8988T (cell line): ENCODE measurements around the gene PRKAR2A.
A peak's percentile ranks its signal among the peaks of the same experiment; 100 is the strongest.
"Not testable (repeated sequence)": the region's sequence is repeated elsewhere in the genome, so short reads cannot be mapped to it uniquely, and the experiment has no call there.

ENCODE experiments used
- DNase-seq: peaks from one replicate; pipeline ENCODE4 v3.0.0; 2011

PRKAR2A gene

DNA sequence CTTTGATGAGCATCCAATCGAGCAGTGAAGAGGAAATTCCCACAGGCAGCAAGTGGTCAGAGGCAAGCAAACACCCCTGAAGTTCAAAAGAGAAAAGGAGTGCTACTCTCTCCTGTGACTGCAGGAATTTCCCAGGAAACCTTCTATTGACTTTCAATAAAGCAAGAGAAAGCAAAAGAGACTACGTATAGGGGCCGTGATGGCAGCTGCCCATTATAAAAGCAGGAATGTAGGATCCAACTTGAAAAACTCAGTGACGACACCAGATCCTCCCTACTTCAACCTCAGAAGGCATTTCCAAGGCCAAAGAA is 77.5 kb downstream of the PRKAR2A start:
- DNase-seq: no peak

DNA sequence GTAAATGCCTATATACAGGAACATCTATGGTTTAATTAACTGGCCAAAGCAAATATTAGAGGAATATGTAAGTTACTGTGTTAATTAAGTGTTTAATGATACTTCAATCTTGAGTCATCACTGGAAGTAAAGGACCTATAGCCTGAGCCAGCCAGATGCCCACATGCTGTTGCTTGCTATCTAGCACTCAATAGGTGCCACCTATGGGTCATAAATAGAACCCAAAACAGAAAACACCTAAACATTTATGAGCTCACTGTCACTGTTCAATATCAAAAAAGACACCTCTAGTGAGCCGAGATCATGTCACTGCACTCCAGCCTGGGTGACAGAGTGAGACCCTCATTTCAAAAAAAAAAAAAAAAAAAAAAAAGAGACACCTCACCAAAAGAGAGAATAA is 82.3 kb downstream of the PRKAR2A start:
- no peak for DNase-seq

DNA sequence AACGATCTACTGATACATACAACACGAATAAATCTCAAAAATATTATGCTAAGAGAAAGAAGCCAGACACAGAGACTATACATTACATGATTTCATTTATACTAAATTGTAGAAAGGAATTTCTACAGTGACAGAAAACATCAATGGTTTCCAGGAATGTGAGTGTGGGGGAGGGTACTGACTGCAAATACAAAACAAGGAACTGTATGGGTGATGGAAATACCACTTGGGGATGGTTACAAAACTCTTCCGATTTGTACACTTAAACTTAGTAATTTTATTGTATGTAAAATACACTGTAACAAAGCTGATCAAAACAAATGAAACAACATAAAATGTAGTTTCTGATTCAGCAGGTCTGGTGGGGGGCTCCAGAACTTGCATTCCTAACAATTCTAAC is 84.9 kb downstream of the PRKAR2A start:
- DNase-seq: no peak

GRCh38 chr3:48759991-48760540 is 87.6 kb downstream of the PRKAR2A start:
- DNase-seq: not testable (repeated sequence)

DNA sequence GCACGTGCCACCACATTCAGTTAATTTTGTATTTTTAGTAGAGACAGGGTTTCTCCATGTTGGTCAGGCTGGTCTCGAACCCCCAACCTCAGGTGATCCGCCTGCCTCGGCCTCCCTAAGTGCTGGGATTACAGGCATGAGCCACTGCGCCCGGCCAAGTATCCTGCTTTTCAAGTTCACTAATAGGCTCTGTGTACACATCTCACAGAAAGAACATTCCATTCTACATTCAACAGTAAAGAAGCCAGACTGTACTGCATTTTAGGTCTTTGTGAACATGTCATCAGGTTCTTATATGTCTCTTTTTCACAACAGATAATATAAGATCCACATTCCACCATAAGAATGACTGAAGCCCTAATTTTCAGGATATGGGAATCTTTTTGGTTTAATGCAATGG is 88.1 kb downstream of the PRKAR2A start:
- DNase-seq: not testable (repeated sequence)

DNA sequence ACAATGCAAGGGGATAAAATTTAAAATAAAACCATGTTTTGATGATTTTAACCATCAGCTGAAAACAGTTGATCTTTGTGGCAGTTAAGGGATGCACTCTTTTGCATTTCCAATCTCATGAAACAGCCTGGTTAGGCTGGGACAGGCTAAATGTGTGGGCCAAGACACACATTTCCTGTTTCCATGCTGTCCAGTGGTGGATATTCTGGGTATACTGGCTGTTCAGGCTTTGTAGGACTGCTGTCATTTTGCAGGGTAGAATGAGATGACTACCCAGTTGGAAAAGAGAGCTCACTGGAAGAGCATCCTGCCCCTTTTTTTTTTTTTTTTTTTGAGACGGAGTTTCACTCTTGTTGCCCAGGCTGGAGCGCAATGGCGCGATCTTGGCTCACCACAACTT is 88.6 kb downstream of the PRKAR2A start:
- no peak for DNase-seq

DNA sequence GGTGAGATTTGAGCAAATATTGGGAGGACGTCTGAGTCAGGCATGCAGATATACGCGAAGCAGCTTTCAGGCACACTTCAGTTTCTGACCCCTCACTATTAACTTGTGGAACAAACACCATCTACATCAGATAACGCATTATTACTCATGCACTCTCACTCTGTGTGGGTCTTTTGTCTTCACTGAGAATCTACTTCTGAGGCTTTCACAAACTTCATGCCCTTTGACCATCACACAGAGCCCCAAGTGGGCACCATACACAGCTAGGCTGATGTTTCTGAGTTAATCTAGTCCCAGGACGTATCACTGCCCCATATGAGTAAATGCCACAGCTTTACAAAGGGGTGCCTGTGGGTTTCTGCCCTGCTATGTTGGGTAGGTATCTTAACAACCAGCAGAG is 91.0 kb downstream of the PRKAR2A start:
- no peak for DNase-seq

DNA sequence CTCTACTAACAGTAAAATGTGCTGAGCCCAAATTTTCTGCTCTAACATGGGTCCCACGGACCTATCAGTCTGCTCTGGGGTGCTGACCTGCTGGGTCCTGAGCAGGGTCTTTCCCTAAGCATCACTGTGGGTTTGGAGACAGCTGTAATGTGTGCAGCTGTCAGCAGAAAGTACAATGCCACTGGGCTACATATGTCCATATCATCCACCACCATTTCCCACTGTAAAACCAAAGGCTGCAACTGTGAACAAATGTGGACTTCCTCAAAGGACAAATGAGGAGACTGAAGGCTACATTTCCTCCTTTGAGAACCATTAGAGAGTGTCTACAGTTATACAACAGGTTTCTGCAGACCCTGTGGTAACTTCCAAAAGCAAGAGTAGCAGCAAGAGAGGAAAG is 96.8 kb downstream of the PRKAR2A start:
- DNase-seq: no peak

DNA sequence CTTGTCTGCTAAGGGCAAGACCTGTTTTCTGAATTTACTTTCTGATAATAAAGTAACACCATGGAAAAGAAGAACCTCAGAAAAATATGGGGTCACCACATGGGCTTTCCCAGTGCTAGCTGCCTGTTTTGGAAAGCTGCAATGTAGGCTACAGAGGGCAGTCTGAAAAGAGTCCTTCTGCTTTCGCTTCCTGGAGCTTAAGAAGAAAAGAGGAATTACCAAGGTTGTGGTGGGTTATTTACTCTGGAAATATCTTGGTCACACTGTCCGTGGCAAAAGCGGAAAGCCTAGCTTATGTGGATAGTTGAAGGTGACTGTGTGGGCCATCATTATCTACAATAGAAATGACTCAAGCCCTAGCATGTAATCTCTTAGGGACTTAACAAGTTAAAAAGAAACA is 98.9 kb downstream of the PRKAR2A start:
- no peak for DNase-seq

DNA sequence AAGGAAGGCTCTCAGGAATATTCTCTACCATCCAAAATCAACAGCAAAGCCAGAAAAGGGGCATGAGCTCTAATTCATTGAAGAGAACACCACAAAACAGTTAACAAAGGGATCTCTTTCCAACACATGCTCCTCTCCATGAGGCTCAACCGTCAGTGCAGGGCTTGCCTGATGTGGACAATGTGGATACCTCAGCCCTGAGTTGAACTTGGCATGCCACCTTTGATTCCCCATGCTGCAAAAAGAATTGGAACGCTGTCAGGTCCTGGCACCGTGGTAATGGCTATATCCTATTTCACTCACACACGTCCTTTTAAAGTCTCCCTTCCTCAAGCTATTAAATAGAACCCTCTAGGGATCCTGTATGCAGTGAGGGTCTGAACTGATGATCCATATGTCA is 100.0 kb downstream of the PRKAR2A start:
- no peak for DNase-seq

GRCh38 chr3:48747015-48747615 is 100.6 kb downstream of the PRKAR2A start:
- DNase-seq: no peak

GRCh38 chr3:48743773-48744172 is 103.9 kb downstream of the PRKAR2A start:
- DNase-seq: no peak

DNA sequence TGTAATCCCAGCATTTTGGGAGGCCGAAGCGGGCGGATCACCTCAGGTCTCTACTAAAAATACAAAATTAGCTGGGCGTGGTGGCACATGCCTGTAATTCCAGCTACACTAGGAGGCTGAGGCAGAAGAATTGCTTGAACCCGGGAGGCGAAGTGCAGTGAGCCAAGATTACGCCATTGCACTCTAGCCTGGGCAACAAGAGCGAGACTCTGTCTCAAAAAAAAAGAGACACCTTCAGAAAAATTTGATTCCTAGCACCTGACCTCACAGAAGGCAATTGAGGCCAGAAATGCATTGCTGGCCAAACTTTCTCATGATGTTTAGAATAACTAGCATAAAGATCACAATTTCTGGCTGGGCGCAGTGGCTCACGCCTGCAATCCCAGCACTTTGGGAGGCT is 106.4 kb downstream of the PRKAR2A start:
- DNase-seq: not testable (repeated sequence)

DNA sequence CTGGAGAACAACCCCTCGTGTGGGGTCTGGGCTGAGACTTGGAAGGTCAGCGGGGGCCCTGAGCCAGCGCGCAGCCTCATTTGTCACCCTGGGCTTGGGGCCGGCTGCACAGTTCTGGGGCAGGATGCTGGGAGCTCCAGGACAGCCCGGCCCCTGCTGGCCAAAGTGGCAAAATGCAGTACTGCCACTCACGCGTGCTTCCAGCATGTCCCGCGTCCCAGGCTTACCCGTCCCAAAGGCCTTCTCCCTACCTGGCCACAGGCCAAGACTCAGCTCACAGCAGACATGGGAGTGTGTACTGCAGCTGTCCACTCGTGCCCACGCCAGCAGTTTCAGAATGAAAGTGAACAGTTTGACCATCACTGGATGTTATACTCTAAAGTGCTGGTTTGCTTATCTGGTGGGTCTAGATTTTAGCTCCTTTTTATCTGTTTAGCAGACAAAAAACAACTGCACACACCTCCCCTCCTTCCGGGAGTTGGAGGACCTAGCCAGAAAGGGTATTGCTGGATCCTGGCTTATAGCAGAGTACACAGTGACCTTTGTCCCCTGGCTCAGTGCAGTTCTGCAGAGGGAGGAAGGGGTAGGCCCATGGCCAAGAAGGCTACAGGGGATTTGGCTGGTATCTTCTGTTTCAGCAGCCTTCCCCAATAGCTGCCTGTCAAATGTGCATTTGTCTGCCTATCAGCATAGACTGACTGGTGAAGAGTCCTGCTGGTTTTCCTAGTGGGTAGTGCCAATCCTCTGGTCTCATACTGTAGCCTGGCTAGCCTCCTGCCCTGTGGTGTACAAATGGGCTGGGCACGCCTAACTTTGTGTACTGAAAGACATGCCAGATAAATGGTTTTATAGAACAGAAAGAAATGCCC is 107.5 kb downstream of the PRKAR2A start:
- peak; percentile 98 for DNase-seq

DNA sequence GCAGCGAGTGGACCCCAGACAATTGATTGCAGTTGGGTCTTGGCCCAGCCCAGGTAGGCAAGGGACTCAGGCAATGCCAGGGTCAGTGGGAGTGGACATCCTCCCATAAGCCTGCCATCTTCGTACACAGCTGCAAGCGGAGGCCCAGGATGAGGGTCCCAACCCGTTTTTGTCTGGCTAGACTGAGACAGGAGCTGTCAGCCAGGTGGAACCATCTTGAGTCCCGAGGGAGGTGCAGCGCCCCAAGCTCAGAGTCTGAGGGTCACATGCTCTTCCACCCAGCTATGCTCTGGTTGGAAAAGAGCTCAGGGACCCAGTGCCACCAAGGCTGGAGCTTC is 108.1 kb downstream of the PRKAR2A start:
- DNase-seq: no peak

DNA sequence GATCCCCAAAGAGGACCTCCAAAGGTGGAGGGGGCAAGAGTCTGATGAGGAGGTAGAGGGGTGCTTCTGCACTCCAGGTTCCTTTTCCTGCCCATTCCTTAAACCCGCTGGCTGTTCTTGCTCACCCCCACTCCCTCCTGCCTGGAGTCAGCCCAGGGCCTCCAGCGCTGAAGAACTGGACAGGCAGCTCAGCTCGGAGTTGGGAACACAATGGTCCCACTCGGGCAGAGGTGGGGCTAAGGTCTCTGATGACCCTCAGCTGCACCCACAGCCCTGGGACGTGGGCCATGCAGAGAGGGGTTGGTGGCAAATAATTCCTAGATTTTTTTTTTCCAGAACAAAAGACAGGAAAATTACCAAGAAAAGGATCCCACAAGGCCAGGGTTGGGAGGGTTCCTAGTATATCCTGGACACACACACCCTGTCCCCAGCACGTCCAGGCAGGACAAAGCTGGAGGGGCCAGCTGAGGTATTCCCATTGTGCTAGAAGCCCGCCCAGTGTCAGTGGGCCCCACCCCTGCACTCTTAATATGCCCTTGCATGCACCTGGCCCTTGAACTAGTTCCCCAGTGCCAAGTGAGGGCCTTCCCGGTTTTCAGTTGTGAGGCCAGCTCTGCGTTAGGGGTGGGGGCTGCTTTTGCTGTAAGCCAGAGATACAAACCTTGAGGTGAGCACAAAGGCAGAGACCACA is 108.6 kb downstream of the PRKAR2A start:
- DNase-seq: no peak

- DNase-seq: no peak
Measured at GRCh38 chr3:48738144-48738536, 109.5 kb downstream of the PRKAR2A start.

GRCh38 chr3:48735075-48735767 is 112.5 kb downstream of the PRKAR2A start:
- not testable (repeated sequence) for DNase-seq

- not testable (repeated sequence) for DNase-seq
Measured at GRCh38 chr3:48734541-48734940, 113.1 kb downstream of the PRKAR2A start.

GRCh38 chr3:48733752-48734518 is 113.7 kb downstream of the PRKAR2A start:
- not testable (repeated sequence) for DNase-seq

DNA sequence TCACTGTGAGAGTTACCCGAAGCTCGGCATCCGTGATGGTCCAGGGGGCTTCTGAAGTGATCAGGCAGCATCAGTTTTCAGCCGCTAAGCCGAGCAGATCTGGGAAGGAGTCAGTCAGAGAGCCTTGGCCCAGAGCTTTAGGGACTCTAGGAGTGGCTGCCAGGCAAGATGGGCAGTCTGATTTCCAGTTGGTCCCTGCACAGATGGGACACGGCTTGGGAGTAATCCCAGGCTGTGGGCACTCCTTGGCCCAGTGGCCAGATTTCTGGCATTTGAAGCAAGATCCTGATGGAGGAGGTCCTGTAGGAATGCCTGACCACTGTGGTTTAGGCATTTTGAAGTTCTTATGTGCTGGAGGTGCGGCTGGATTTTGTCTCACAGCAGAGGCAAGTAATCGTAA is 120.2 kb downstream of the PRKAR2A start:
- DNase-seq: no peak

- DNase-seq: not testable (repeated sequence)
Measured at GRCh38 chr3:48725185-48725855, 122.4 kb downstream of the PRKAR2A start.
